ENCODE data around the gene MLXIP. TPM values are rescaled to one million over a fixed set of nuclear protein-coding genes. Genes with fewer than 3 reads are reported as not detected.
A peak's percentile ranks its signal among the peaks of the same experiment; 100 is the strongest.
"Not testable (repeated sequence)": the region's sequence is repeated elsewhere in the genome, so short reads cannot be mapped to it uniquely, and the experiment has no call there.

The MLXIP gene, protein sequence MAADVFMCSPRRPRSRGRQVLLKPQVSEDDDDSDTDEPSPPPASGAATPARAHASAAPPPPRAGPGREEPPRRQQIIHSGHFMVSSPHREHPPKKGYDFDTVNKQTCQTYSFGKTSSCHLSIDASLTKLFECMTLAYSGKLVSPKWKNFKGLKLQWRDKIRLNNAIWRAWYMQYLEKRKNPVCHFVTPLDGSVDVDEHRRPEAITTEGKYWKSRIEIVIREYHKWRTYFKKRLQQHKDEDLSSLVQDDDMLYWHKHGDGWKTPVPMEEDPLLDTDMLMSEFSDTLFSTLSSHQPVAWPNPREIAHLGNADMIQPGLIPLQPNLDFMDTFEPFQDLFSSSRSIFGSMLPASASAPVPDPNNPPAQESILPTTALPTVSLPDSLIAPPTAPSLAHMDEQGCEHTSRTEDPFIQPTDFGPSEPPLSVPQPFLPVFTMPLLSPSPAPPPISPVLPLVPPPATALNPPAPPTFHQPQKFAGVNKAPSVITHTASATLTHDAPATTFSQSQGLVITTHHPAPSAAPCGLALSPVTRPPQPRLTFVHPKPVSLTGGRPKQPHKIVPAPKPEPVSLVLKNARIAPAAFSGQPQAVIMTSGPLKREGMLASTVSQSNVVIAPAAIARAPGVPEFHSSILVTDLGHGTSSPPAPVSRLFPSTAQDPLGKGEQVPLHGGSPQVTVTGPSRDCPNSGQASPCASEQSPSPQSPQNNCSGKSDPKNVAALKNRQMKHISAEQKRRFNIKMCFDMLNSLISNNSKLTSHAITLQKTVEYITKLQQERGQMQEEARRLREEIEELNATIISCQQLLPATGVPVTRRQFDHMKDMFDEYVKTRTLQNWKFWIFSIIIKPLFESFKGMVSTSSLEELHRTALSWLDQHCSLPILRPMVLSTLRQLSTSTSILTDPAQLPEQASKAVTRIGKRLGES
- 19.0 TPM for total RNA-seq

GRCh38 chr12:122078141-122079032 is at the start of gene MLXIP:
Gene MLXIP (plus strand): TSS chr12:122078756. CDS start chr12:122078854, 98 bp downstream.
- ATAC-seq (peak; percentile 85), DNase-seq (ENCODE audit: low spot score) (peak; percentile 94)

GRCh38 chr12:122028905-122029560 is 49.5 kb upstream of the MLXIP start:
- ATAC-seq (peak; percentile 20), DNase-seq (ENCODE audit: low spot score) (no peak)

- DNase-seq (ENCODE audit: low spot score) (no peak), ATAC-seq (peak; percentile 31)
Measured at GRCh38 chr12:122029620-122030423, 48.7 kb upstream of the MLXIP start.

GRCh38 chr12:122030424-122031035 is 48.0 kb upstream of the MLXIP start:
- no peak for DNase-seq (ENCODE audit: low spot score)

GRCh38 chr12:122031342-122032216 is 47.0 kb upstream of the MLXIP start:
- ATAC-seq (peak; percentile 87), DNase-seq (ENCODE audit: low spot score) (peak; percentile 61)

More at GRCh38 chr12:122030424-122031035, 48.0 kb upstream of the MLXIP start:
- no peak for ATAC-seq

DNA sequence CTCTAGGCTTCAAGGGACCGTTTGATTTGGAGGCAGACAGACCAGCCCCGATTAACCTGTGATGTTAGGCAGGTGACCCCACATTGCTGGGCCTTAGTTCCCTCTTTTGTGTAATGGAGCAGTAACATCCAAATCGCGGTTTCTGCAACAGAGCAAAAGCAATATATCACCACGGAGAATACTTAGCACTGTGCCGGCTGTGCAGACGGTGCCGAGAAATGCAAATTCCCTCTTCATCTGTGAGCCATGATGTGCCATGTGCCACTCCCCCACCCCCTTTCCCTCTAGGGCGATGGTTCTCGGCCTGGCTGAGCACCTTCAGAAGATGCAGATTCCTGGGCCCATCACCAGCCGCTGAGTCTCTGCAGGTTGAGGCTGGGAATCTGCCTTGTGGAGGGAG is 46.0 kb upstream of the MLXIP start:
- no peak for ATAC-seq
- no peak for DNase-seq (ENCODE audit: low spot score)

DNA sequence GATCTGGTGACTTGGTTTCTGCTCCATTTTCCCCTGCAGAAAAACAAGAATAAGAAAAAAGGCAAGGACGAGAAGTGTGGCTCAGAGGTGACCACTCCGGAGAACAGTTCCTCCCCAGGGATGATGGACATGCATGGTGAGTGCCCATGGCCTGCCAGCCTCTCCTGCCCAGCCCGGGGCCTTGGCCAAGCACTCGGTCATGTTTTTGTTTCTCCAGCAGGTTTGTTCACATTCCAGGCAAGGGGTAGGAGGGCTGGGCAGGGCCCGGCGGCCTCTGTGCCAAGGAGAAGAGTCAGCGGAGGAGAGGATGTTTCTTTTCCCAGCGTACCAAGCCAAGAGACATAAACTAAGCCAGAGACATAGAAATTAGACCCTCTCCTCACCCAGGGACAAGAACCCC is 43.3 kb upstream of the MLXIP start:
- ATAC-seq (no peak), DNase-seq (ENCODE audit: low spot score) (no peak)

GRCh38 chr12:122036153-122036552 is 42.4 kb upstream of the MLXIP start:
- DNase-seq (ENCODE audit: low spot score) (no peak), ATAC-seq (no peak)

- DNase-seq (ENCODE audit: low spot score): peak; percentile 69
- peak; percentile 93 for ATAC-seq
Measured at GRCh38 chr12:122040579-122041386, 37.8 kb upstream of the MLXIP start.

GRCh38 chr12:122041458-122041857 is 37.1 kb upstream of the MLXIP start:
- ATAC-seq; DNase-seq (ENCODE audit: low spot score): not testable (repeated sequence)

DNA sequence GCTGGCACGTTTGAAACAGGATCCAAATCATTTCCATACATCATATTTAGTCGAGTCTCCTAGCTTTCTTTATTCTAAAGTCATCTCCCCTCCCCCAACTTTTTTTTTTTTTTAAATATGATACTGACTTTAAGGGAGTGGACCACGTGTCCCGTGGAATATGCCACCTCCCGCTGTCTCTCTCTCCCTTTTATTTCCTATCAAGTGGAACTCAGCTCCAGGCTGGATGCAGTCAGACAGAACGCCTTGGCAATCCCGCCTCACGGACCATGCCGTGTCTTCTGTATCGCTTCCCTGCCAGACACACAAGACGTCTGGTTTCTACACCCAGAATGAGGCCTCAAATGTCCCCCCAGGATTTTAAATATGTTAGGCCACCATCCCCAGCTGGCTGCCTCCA is 35.6 kb upstream of the MLXIP start:
- DNase-seq (ENCODE audit: low spot score) (no peak), ATAC-seq (no peak)

GRCh38 chr12:122043476-122043875 is 35.1 kb upstream of the MLXIP start:
- DNase-seq (ENCODE audit: low spot score) (no peak), ATAC-seq (no peak)

DNA sequence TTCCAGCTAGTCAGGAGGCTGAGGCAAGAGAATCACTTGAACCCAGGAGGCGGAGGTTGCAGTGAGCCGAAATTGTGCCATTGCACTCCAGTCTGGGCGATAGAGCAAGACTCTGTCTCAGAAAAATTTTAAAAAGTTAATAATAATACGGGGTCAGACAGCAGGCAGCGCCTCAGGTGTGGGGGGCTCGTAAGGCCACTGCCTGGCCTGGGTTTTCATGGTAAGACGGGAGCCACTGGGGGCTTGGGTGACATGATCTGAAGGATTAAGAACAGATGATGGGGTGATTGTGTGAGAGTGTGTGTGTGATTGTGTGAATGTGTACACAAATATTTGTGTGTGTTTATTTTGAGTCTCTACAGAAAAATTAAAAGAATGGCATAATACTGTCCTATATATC is 33.3 kb upstream of the MLXIP start:
- no peak for DNase-seq (ENCODE audit: low spot score)
- no peak for ATAC-seq

- DNase-seq (ENCODE audit: low spot score) (no peak), ATAC-seq (no peak)
Measured at GRCh38 chr12:122046145-122046544, 32.4 kb upstream of the MLXIP start.

GRCh38 chr12:122048151-122048550 is 30.4 kb upstream of the MLXIP start:
- DNase-seq (ENCODE audit: low spot score) (no peak), ATAC-seq (no peak)

- ATAC-seq: no peak
- no peak for DNase-seq (ENCODE audit: low spot score)
Measured at GRCh38 chr12:122049827-122050226, 28.7 kb upstream of the MLXIP start.

- no peak for ATAC-seq
- DNase-seq (ENCODE audit: low spot score): no peak
Measured at GRCh38 chr12:122050706-122051105, 27.9 kb upstream of the MLXIP start.

Data from left lobe of liver (tissue), 2 donors.